Epidermal melanocyte (primary cell): Measurements from ENCODE around the gene EXD3.
"Not testable (repeated sequence)": the region's sequence is repeated elsewhere in the genome, so short reads cannot be mapped to it uniquely, and the experiment has no call there.

Experiments
- DNase-seq: peaks from one replicate; pipeline ENCODE4 v3.0.0; 2011; ENCODE audit warnings: low spot score; ENCODE audit not compliant: insufficient read length

Gene EXD3

DNA sequence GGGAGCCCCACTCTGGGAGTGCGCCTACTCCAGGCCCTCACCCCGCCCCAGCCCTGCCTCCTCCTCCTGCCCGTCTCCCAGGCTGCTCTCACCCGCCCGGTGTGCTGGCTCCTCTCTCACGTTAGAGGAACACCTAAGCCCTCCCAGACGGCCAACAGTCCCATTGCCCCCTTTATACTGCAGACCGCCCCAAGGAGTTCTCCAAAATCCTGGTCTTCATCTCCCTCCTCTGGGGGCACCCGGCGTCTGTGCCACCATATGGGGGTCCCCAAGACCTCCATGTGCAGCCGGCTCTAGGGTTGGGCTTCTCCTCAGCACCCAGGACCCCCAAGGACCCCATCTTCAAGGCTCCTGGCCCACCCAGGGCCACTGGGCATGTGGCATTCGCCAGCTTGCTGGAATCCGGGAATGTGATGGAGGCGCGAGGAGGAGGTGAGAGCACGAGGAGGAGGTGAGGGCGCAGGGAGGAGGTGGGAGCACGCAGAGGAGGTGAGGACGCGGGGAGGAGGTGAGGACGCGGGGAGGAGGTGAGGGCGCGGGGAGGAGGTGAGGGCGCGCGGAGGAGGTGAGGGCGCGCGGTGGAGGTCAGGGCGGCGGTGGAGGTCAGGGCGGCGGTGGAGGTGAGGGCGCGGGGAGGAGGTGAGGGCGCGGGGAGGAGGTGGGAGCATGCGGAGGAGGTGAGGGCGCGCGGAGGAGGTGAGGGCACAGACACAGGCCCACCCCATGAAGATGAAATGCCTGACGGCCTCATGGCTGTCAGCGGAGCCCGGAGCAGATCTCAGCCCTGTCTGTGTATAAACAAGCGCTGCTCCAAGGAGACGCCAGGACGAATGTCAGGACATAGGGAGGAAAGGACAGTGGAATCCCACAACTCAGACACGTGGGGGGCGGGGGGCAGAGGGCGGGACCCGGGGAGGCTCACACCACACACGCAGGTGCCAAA, 41.2 kb downstream of the EXD3 start:
- DNase-seq = no peak

GRCh38 chr9:137380606-137381005, 42.4 kb downstream of the EXD3 start:
- no peak for DNase-seq

- no peak for DNase-seq
Measured at GRCh38 chr9:137380171-137380570, 42.8 kb downstream of the EXD3 start.

- no peak for DNase-seq
Measured at GRCh38 chr9:137379761-137380161, 43.2 kb downstream of the EXD3 start.

DNA sequence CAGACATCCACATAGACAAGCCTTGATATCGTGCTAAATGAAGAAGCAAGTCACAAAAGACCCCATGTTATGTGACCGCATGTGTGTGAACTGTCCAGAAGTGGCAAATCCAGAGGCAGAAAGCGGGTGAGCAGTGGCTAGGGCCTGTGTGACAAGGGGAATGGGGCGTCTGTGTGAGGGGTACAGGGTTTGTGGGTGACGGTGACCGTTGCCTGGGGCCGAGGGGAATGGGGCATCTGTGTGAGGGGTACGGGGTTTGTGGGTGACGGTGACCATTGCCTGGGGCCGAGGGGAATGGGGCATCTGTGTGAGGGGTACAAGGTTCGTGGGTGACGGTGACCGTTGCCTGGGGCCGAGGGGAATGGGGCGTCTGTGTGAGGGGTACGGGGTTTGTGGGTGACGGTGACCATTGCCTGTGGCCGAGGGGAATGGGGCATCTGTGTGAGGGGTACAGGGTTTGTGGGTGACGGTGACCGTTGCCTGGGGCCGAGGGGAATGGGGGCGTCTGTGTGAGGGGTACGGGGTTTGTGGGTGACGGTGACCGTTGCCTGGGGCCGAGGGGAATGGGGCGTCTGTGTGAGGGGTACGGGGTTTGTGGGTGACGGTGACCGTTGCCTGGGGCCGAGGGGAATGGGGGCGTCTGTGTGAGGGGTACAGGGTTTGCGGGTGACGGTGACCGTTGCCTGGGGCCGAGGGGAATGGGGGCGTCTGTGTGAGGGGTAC, 44.1 kb downstream of the EXD3 start:
- not testable (repeated sequence) for DNase-seq

- DNase-seq = no peak
Measured at GRCh38 chr9:137376386-137376785, 46.6 kb downstream of the EXD3 start.

DNA sequence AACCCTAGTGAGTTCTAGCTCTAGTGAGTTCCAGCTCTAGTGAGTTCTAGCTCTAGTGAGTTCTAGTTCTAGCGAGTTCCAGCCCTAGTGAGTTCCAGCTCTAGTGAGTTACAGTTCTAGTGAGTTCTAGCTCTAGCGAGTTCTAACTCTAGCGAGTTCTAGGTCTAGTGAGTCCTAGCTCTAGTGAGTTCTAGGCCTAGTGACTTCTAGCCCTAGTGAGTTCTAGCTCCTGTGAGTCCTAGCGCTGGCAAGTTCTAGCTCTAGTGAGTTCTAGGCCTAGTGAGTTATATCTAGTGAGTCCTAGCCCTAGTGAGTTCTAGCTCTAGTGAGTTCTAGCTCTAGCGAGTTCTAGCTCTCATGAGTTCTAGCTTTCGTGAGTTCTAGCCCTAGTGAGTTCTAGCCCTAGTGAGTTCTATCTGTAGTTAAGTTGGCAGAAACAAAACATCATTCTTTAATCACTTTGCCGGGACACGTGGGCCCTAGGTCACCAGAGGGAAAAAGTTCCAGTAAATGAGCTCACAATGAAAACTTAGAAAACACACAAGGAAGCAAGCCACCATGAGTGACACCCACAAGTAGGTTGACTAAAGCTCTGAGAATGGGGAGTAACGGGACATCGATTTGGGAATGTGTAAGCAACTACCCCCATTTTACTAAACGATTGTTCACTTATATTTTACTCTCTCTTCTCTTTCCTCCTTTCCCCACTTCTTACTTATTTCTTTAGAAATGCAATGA, 47.5 kb downstream of the EXD3 start:
- DNase-seq = no peak

DNA sequence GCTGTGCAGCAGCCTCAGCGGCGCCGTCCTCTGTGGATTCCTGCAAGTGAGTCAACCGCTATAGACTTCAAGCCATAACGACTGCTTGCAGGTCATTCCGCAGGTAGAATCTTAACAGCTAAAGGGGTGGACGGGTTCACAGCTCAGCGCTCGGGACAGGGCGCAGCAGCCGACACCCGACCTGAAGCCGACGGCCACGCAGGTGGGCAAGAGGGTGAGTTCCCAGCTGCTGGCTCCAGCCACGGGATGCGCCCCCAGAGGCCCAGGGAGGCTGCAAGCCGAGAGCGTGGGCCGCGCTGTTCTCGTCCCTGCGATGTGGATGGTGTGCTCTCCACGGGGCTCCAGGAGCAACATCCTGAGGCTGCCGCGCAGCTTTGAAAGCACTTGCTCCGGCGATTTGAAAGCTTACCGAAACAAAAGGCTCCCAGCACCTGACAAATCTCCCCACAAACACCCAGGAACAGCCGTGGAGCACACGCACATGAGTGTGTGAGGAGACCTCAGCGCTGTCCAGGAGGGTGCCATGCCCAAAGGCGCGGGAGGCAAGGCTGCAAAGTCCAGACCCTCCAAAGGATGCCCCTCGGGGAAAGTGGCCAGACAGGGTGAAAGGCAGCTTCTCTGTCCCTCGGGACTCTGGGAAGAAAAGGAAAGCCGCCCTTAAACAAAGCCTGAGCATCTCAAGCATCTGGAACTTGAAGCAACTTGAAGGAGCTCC, 48.7 kb downstream of the EXD3 start:
- no peak for DNase-seq

DNA sequence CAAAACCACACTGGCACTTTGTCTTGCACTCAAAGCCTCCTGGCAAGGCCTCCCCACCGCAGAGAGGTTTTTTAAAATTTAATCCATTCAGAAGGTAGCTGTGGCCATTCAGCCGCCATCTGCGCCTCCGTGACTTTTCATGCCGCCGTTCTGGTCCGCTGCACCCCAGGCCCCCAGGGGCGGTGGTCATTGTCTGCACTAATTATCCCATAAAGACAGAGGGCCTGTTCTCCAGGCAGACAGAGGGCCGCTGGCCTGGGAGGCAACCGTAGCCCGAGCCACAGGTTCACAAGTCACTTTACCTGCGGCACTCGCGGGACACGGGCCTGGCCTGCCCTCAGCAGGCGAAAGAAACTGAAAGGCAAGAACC, 49.4 kb downstream of the EXD3 start:
- DNase-seq = no peak

- DNase-seq = no peak
Measured at GRCh38 chr9:137372693-137373610, 50.0 kb downstream of the EXD3 start.

DNA sequence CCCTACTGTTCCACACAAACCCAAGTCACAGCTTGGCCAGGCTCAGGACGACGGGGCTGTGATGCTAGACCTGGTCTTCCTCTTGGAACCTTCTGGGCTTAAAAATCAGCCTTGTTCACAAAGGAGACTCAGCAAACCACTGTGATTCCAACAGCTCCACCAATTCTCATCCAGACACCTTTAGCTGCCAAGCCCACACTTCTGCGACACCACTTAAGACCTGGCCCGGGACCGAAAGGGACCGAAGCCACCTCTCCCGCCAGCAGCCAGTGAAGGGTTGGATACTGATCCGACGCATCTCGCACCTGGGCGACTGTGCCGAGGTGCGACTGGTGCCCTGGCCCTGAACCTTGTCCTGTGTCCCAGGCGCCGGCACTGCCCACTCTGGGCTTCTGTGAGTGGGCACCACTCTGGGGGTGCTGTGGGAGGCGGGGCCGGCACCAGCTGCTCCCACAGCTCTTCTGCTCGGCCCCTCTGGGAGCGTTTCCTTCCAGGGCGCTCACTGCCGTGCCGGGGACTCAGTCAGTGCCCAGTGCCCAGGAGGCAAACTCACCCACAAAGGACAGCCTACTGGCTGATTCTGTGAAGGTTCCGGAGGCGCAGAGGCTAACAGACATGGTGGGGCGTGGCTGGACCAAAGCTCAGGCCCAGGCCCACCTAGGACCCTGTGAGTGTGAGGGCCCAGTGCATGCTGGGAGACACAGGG, 50.9 kb downstream of the EXD3 start:
- DNase-seq = no peak

GRCh38 chr9:137371521-137371941, 51.4 kb downstream of the EXD3 start:
- DNase-seq = no peak

DNA sequence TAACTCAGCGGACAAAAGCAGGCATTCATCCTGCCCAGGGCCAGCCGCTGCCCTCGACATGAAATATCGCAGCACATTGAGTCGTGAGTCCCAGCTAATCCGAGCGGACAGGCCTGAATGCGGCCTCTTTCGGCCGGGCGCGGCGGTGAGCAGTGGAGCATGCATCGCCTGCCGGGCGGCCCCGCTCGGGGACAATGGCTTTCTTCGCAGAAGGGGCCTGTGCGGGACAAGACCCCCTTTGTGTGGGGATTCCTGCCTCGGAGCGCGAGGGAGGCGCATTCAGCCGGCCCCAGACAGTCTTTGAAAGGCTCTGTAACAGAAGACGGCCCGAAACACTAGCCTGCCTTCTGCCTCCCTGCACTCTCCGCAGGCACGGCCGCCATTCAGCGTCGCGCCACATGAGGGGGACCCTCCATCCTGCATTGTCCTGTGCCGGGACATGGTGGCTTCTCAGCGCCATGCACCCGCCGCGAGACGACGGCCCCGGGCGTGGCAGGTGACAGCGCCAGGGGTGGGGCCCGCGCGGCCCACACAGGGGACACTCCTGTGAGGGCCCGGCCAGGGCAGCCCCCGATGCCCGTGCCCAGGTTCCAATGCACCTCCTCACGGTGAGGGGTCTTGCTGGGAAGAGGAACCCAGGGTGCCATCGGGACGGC, 52.0 kb downstream of the EXD3 start:
- no peak for DNase-seq

DNA sequence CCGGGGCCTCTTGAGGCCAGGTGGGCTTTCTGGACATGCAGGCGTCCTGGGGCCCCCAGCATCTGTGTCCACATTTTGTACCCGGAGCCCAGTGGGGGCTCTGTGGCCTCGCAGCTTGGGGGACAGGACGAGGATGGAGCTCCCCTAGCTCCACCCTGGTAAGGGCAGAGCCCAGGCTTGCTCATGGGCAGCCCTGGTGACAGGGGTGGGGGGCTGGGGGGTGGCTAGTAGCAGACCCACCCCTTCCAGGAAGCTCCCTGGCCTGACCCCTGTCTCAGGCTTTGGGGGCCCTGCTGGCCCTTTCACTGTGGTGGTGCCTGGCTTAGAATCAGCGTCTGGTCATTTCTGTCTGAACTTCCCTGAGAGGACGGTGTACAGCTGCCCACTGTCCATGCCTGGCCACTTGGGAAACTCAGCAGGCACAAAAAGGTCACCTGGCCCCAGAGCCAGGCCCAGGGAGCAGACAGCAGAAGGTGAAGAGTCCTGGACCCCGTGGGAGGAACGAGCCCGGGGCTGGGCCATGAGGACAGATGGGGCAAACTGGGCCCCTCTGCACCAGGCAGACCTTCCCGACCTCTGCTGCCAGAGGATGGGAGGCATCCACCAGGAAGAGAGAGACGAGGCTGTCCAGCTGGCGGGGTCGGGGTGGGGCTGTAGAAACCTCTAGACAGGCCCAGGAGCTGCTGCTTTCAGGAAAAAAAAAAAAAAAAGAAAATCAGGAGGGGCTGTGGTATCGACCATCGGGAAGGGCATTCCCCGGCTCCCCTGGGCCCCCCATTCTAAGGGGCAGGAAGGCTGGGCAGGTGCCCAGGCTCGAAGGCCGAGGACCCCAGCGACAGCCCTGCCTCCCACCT, 52.8 kb downstream of the EXD3 start:
- no peak for DNase-seq

DNA sequence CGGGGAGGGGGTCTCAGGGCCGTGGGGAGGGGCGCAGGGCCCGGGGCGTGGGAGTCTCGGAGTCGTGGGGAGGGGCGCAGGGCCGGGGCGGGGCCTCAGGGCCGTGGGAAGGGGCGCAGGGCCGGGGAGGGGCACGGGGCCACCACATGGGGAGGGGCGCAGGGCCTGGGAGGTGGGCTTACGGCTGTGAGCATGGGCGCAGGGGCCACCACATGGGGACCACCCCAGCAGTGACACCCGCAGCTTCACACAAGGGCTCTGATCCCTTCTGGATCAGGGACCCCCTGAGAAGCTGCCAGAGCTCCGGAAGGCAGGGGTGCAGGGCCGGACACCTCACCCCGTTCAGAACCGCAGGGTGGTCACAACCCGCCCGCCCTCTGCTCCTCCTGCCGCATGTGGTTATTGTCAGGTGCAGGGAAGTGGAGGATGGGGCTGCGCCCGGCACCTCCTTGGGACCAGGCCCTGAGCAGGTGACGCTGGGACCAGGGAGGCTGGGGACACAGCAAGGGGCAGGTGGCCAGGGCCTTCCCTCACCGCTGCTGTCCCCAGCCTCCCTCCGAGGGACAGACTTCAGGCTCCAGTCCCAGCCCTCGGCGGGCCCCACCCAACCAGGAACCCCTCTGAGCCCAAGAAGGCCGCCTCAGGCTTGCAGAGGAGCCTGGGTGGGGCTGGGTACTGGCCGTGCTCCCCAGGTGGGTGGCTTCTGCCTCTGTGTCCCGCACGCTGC, 53.7 kb downstream of the EXD3 start:
- DNase-seq = no peak

GRCh38 chr9:137368431-137369035, 54.4 kb downstream of the EXD3 start:
- DNase-seq = no peak
